Measurements from ENCODE around the gene YIPF4.

GRCh38 chr2:32277363-32277673, 386 bp upstream of the YIPF4 start:
- TF ChIP-seq POLR2A (IDR thresholded peaks at IDR 0.05; ENCODE audit: low read depth), result no peak
- TF ChIP-seq CTCF (IDR thresholded peaks at IDR 0.05), result no peak
- no peak for TF ChIP-seq POLR2AphosphoS5 (IDR thresholded peaks at IDR 0.05)
- no peak for TF ChIP-seq EP300 (IDR thresholded peaks at IDR 0.05)

Data from esophagus muscularis mucosa (tissue), 4 donors.